ENCODE results near the gene SORCS3. TPM values are rescaled to one million over a fixed set of nuclear protein-coding genes. Genes with fewer than 3 reads are reported as not detected.

The SORCS3 gene
- total and polyA plus RNA-seq, 4 donors: 0.29 TPM; not detected in 3

- 69 to 75% methylated on average over 1 of the region's 1 CpG for WGBS, 2 donors
- DNase-seq (no peak), ATAC-seq (ENCODE audit: low FRiP score) (no peak)
- Histone ChIP-seq H3K27ac (ENCODE audit: low read depth in 1 of 2, low read length in 2 of 2) (no peak overlapping the region), H3K4me3 (ENCODE audit: low read length in 2 of 2) (no peak overlapping the region), H3K9me3 (ENCODE audit: control insufficient read depth, low read length) (no peaks in the 10 kb centered on the region), H3K36me3 (ENCODE audit: control insufficient read depth in 1 of 2, insufficient read depth in 2 of 2, low read length in 1 of 2) (no peaks in the 10 kb centered on the region), H3K4me1 (ENCODE audit: control insufficient read depth in 1 of 2, insufficient read depth in 2 of 2, low read length in 2 of 2) (no peaks in the 10 kb centered on the region), H3K27me3 (ENCODE audit: control insufficient read depth in 1 of 2, insufficient read depth in 2 of 2, low read length in 1 of 2) (no peaks in the 10 kb centered on the region)
- intact Hi-C loops (cut with DNase I): no loop called here
Measured at GRCh38 chr10:105075031-105075430, 433.9 kb downstream of the SORCS3 start.

DNA sequence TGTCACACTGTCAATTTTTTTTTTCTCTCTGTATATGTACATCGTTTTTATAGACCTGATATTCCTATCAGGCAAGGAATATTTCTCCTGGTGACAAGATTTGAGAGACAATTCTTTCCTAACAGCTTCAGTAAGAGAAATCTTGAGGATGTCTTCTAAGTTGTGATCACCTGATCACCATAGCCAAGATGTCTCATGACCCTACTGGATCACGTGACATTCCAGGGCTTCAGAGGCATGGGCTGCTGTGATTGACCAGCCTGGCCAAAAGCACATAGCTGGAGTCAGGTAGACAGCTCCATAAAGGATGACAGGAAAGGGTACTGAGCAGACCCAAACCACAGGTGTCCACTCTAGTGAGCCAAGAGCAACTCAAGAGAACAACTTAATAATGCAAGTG lies 444.9 kb downstream of the SORCS3 start:
- no peaks in the 10 kb centered on the region for H3K36me3 ChIP-seq (ENCODE audit: control insufficient read depth in 1 of 2, insufficient read depth in 2 of 2, low read length in 1 of 2)
- ATAC-seq (ENCODE audit: low FRiP score): no peak
- H3K4me1 ChIP-seq (ENCODE audit: control insufficient read depth in 1 of 2, insufficient read depth in 2 of 2, low read length in 2 of 2): no peaks in the 10 kb centered on the region
- intact Hi-C loops (cut with DNase I): no loop called here
- no peak overlapping the region for H3K4me3 ChIP-seq (ENCODE audit: low read length in 2 of 2)
- no peak overlapping the region for H3K27ac ChIP-seq (ENCODE audit: low read depth in 1 of 2, low read length in 2 of 2)
- no peak for DNase-seq
- H3K9me3 ChIP-seq (ENCODE audit: control insufficient read depth, low read length): peaks cover 2% of the 10 kb centered on the region
- no peaks in the 10 kb centered on the region for H3K27me3 ChIP-seq (ENCODE audit: control insufficient read depth in 1 of 2, insufficient read depth in 2 of 2, low read length in 1 of 2)
- WGBS, 2 donors: 66 to 71% methylated on average over 2 of the region's 2 CpGs

DNA sequence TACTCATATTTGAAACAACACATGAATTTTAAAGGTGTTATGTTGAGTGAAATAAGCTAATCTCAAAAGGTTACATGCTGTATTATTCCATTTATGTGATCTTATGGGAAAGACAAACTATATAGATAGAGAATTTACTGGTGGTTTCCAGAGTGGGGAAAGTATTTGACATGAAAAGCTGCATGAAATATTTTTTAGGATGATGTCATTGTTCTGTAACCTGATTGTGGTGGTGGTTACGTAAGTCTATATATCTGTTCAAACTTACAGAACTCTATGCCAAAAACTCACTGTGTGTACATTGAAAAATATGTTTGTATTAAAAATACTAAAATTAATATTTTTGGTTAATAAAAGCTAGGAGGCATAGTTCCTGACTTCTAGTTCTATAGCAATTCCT lies 453.0 kb downstream of the SORCS3 start:
- no peak overlapping the region for H3K4me3 ChIP-seq (ENCODE audit: low read length in 2 of 2)
- ATAC-seq (ENCODE audit: low FRiP score): no peak
- no peak for DNase-seq
- no peaks in the 10 kb centered on the region for H3K36me3 ChIP-seq (ENCODE audit: control insufficient read depth in 1 of 2, insufficient read depth in 2 of 2, low read length in 1 of 2)
- H3K9me3 ChIP-seq (ENCODE audit: control insufficient read depth, low read length): no peaks in the 10 kb centered on the region
- H3K27me3 ChIP-seq (ENCODE audit: control insufficient read depth in 1 of 2, insufficient read depth in 2 of 2, low read length in 1 of 2): no peaks in the 10 kb centered on the region
- H3K27ac ChIP-seq (ENCODE audit: low read depth in 1 of 2, low read length in 2 of 2): no peak overlapping the region
- intact Hi-C loops (cut with DNase I): no loop called here
- no peaks in the 10 kb centered on the region for H3K4me1 ChIP-seq (ENCODE audit: control insufficient read depth in 1 of 2, insufficient read depth in 2 of 2, low read length in 2 of 2)
- 34 to 37% methylated on average over 1 of the region's 1 CpG for WGBS, 2 donors

- Histone ChIP-seq H3K9me3 (ENCODE audit: control insufficient read depth, low read length) (no peaks in the 10 kb centered on the region), H3K27me3 (ENCODE audit: control insufficient read depth in 1 of 2, insufficient read depth in 2 of 2, low read length in 1 of 2) (no peaks in the 10 kb centered on the region), H3K4me1 (ENCODE audit: control insufficient read depth in 1 of 2, insufficient read depth in 2 of 2, low read length in 2 of 2) (no peaks in the 10 kb centered on the region), H3K36me3 (ENCODE audit: control insufficient read depth in 1 of 2, insufficient read depth in 2 of 2, low read length in 1 of 2) (no peaks in the 10 kb centered on the region), H3K27ac (ENCODE audit: low read depth in 1 of 2, low read length in 2 of 2) (no peak overlapping the region), H3K4me3 (ENCODE audit: low read length in 2 of 2) (no peak overlapping the region)
- WGBS, 2 donors: 72 to 78% methylated on average over 3 of the region's 3 CpGs
- intact Hi-C loops (cut with DNase I): no loop called here
- ATAC-seq (ENCODE audit: low FRiP score): no peak
- no peak for DNase-seq
Measured at GRCh38 chr10:105096316-105096715, 455.2 kb downstream of the SORCS3 start.

GRCh38 chr10:105102977-105103376 lies 461.9 kb downstream of the SORCS3 start:
- Histone ChIP-seq H3K36me3 (ENCODE audit: control insufficient read depth in 1 of 2, insufficient read depth in 2 of 2, low read length in 1 of 2) (no peaks in the 10 kb centered on the region), H3K27ac (ENCODE audit: low read depth in 1 of 2, low read length in 2 of 2) (no peak overlapping the region), H3K4me3 (ENCODE audit: low read length in 2 of 2) (no peak overlapping the region), H3K27me3 (ENCODE audit: control insufficient read depth in 1 of 2, insufficient read depth in 2 of 2, low read length in 1 of 2) (no peaks in the 10 kb centered on the region), H3K9me3 (ENCODE audit: control insufficient read depth, low read length) (no peaks in the 10 kb centered on the region), H3K4me1 (ENCODE audit: control insufficient read depth in 1 of 2, insufficient read depth in 2 of 2, low read length in 2 of 2) (no peaks in the 10 kb centered on the region)
- ATAC-seq (ENCODE audit: low FRiP score) (no peak), DNase-seq (no peak)
- WGBS, 2 donors: 49 to 59% methylated on average over 6 of the region's 6 CpGs
- intact Hi-C loops (cut with DNase I): no loop called here

DNA sequence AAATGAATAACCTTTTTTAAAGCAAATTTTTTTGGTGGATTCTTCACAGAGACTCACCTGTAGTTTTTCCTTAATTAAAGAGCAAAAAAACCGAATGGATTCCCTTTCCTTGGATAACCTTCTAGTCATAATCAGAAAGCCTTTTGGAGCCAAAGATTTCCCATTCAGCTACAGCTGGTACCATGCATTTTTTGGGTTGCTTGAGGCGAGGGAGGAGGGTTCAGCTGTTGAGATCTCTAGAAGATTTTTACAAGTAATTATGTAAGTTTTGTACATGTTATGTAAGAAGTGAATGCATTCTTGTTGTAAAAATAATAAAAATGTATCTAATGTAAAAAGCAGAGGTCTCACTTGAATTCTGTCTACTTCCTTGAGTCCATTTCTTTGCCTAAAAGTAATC lies 463.2 kb downstream of the SORCS3 start:
- intact Hi-C loops (cut with DNase I): no loop called here
- H3K4me1 ChIP-seq (ENCODE audit: control insufficient read depth in 1 of 2, insufficient read depth in 2 of 2, low read length in 2 of 2): no peaks in the 10 kb centered on the region
- 58 to 62% methylated on average over 2 of the region's 2 CpGs for WGBS, 2 donors
- no peaks in the 10 kb centered on the region for H3K9me3 ChIP-seq (ENCODE audit: control insufficient read depth, low read length)
- H3K36me3 ChIP-seq (ENCODE audit: control insufficient read depth in 1 of 2, insufficient read depth in 2 of 2, low read length in 1 of 2): no peaks in the 10 kb centered on the region
- no peaks in the 10 kb centered on the region for H3K27me3 ChIP-seq (ENCODE audit: control insufficient read depth in 1 of 2, insufficient read depth in 2 of 2, low read length in 1 of 2)
- H3K27ac ChIP-seq (ENCODE audit: low read depth in 1 of 2, low read length in 2 of 2): no peak overlapping the region
- no peak overlapping the region for H3K4me3 ChIP-seq (ENCODE audit: low read length in 2 of 2)
- ATAC-seq (ENCODE audit: low FRiP score) (no peak), DNase-seq (no peak)

GRCh38 chr10:105109164-105109563 lies 468.1 kb downstream of the SORCS3 start:
- H3K4me1 ChIP-seq (ENCODE audit: control insufficient read depth in 1 of 2, insufficient read depth in 2 of 2, low read length in 2 of 2): no peaks in the 10 kb centered on the region
- no peaks in the 10 kb centered on the region for H3K27me3 ChIP-seq (ENCODE audit: control insufficient read depth in 1 of 2, insufficient read depth in 2 of 2, low read length in 1 of 2)
- H3K4me3 ChIP-seq (ENCODE audit: low read length in 2 of 2): no peak overlapping the region
- 80 to 85% methylated on average over 1 of the region's 1 CpG for WGBS, 2 donors
- intact Hi-C loops (cut with DNase I): no loop called here
- ATAC-seq (ENCODE audit: low FRiP score): no peak
- DNase-seq: no peak
- H3K27ac ChIP-seq (ENCODE audit: low read depth in 1 of 2, low read length in 2 of 2): no peak overlapping the region
- H3K9me3 ChIP-seq (ENCODE audit: control insufficient read depth, low read length): no peaks in the 10 kb centered on the region
- no peaks in the 10 kb centered on the region for H3K36me3 ChIP-seq (ENCODE audit: control insufficient read depth in 1 of 2, insufficient read depth in 2 of 2, low read length in 1 of 2)

GRCh38 chr10:105112862-105113261 lies 471.8 kb downstream of the SORCS3 start:
- Histone ChIP-seq H3K36me3 (ENCODE audit: control insufficient read depth in 1 of 2, insufficient read depth in 2 of 2, low read length in 1 of 2) (no peaks in the 10 kb centered on the region), H3K4me1 (ENCODE audit: control insufficient read depth in 1 of 2, insufficient read depth in 2 of 2, low read length in 2 of 2) (no peaks in the 10 kb centered on the region), H3K27me3 (ENCODE audit: control insufficient read depth in 1 of 2, insufficient read depth in 2 of 2, low read length in 1 of 2) (no peaks in the 10 kb centered on the region), H3K27ac (ENCODE audit: low read depth in 1 of 2, low read length in 2 of 2) (no peak overlapping the region), H3K9me3 (ENCODE audit: control insufficient read depth, low read length) (no peaks in the 10 kb centered on the region), H3K4me3 (ENCODE audit: low read length in 2 of 2) (no peak overlapping the region)
- 26 to 35% methylated on average over 6 of the region's 6 CpGs for WGBS, 2 donors
- ATAC-seq (ENCODE audit: low FRiP score) (no peak), DNase-seq (no peak)
- intact Hi-C loops (cut with DNase I): no loop called here

- ATAC-seq (ENCODE audit: low FRiP score): no peak
- no peaks in the 10 kb centered on the region for H3K27me3 ChIP-seq (ENCODE audit: control insufficient read depth in 1 of 2, insufficient read depth in 2 of 2, low read length in 1 of 2)
Measured at GRCh38 chr10:105113666-105114065, 472.6 kb downstream of the SORCS3 start.

More at GRCh38 chr10:105113666-105114065, 472.6 kb downstream of the SORCS3 start:
- intact Hi-C loops (cut with DNase I): no loop called here
- H3K27ac ChIP-seq (ENCODE audit: low read depth in 1 of 2, low read length in 2 of 2): no peak overlapping the region
- H3K4me3 ChIP-seq (ENCODE audit: low read length in 2 of 2): no peak overlapping the region
- no peaks in the 10 kb centered on the region for H3K4me1 ChIP-seq (ENCODE audit: control insufficient read depth in 1 of 2, insufficient read depth in 2 of 2, low read length in 2 of 2)
- H3K9me3 ChIP-seq (ENCODE audit: control insufficient read depth, low read length): no peaks in the 10 kb centered on the region
- DNase-seq: no peak
- H3K36me3 ChIP-seq (ENCODE audit: control insufficient read depth in 1 of 2, insufficient read depth in 2 of 2, low read length in 1 of 2): no peaks in the 10 kb centered on the region
- WGBS, 2 donors: 64 to 71% methylated on average over 3 of the region's 3 CpGs

All from aorta (tissue), 5 donors.